SK-N-SH (cell line): ENCODE measurements around the gene PSMD3.

Experiments used
- CTCF ChIP-seq: fragments of 200-600 bp; sonication (generic); IDR thresholded peaks from 2 replicates; pipeline ENCODE4 v1.6.1; 2017; ENCODE audit warnings: antibody characterized with exemption, mild to moderate bottlenecking, moderate library complexity
- MAX ChIP-seq: IDR thresholded peaks from 2 replicates; pipeline ENCODE4 v1.4.0; 2012; ENCODE audit warnings: low read depth
- REST ChIP-seq: IDR thresholded peaks from 2 replicates; pipeline ENCODE4 v1.6.1; 2012; ENCODE audit warnings: mild to moderate bottlenecking, low read depth, low read length, moderate library complexity

- TF ChIP-seq CTCF, result no peak
- no peak for TF ChIP-seq REST
- no peak for TF ChIP-seq MAX
Measured at GRCh38 chr17:40020146-40020545, 39.5 kb downstream of the PSMD3 start.
